Esophagus squamous epithelium (tissue), 4 donors: ENCODE data around the gene ZFPM1.

ENCODE experiments used
- CTCF ChIP-seq, 6 experiments: fragments of 450-650 bp in 4 of 6; fragments of 200-600 bp in 2 of 6; sonication (generic) in 2 of 6; IDR thresholded peaks; one replicate each; pipeline ENCODE4 v1.5.1; 2016 to 2019; ENCODE audit warnings: antibody characterized with exemption in 6 of 6, mild to moderate bottlenecking in 4 of 6, moderate library complexity in 4 of 6
- POLR2A ChIP-seq, 4 donors: fragments of 450-650 bp; IDR thresholded peaks; one replicate each; pipeline ENCODE4 v1.6.1; 2017; ENCODE audit warnings: antibody characterized with exemption in 4 of 4, mild to moderate bottlenecking in 4 of 4, moderate library complexity in 3 of 4

- TF ChIP-seq CTCF (IDR thresholded peaks at IDR 0.05) (no peak), POLR2A (IDR thresholded peaks at IDR 0.05) (no peak)
Observed at GRCh38 chr16:88460496-88461330, 7.6 kb downstream of the ZFPM1 start.
